GM19397 (cell line): ENCODE results near the gene CCL20.

Source experiments
- ATAC-seq: cut with Tn5 transposase; IDR thresholded peaks from one replicate; pipeline ENCODE4 v1.9.1; 2021; ENCODE audit warnings: mild to moderate bottlenecking, moderate library complexity; ENCODE audit not compliant: unreplicated experiment

The CCL20 gene

DNA sequence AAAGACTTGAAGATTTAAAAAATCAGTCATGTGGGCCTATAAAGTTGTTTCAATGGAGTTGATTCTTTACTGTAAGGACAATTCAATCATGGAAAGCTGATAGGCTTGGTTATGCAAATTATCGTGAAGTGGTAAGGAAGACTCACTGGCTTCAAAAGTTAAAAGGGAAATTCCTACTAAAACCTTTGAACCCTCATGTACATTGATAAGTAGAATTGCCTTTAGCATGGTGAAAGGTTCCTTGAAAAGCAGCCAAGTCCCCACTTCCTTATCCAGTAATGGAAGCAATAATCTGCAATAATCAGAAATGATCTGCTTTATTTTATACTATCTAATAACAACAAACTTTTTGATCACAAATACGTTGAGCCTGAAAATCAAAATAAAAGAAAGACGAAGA, 14.4 kb upstream of the CCL20 start:
- ATAC-seq: no peak

- ATAC-seq: no peak
Observed at GRCh38 chr2:227802882-227803281, 10.8 kb upstream of the CCL20 start.

- no peak for ATAC-seq
Observed at GRCh38 chr2:227804975-227805374, 8.7 kb upstream of the CCL20 start.

- no peak for ATAC-seq
Observed at GRCh38 chr2:227805578-227805977, 8.1 kb upstream of the CCL20 start.

DNA sequence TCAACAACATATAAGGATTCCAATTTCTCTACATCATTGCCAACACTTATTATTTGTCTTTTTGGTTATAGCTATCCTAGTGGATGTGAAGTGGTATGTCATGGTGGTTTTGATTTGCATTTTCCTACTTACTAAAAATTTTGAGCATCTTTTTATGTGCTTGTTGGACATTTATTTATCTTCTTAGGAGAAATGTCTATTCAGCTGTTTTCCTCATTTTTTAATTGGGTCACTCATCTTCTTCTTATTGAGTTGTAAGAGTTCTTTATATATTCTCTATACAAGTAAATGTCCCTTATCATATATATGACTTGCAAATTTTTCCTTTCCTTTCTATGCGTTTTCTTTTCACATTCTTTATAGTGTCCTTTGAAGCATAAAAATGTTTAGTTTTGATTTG, 4.7 kb upstream of the CCL20 start:
- ATAC-seq: no peak

GRCh38 chr2:227812001-227812400, 1.6 kb upstream of the CCL20 start:
- no peak for ATAC-seq

DNA sequence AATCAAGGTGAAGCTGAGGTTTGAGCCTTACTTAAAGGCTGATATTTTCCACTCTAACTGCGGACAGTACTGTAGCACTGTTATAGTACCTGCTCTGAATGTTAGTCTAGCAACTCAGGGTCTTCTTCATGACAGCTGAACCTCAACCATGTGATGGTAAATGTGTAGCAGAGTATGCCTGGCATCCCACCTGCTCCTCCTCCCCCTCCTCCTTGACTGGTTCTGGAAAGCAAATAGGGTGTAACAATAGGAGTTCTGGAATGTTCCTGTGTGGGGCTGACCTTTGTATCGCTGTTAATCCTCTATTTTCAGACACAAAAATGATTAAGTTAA, 447 bp upstream of the CCL20 start:
- ATAC-seq: no peak

DNA sequence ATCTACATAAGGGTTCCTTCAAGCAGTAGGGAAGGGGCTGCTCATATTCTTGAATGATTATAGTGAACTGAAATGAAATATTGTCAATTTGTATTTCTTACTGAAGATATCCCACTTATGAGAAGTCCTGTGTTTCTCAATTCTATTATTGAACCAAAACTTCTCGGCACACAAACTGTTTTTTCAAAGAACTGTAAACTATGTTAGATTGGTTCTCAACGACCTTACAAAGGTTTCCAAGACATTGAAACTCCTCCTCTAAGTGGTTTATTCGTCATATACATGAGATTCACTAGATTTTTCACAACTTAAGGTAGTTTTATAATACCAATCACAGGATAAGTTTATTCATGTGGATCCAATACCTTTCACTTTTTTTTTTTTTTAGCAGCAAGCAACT, 1.4 kb downstream of the CCL20 start:
- no peak for ATAC-seq

DNA sequence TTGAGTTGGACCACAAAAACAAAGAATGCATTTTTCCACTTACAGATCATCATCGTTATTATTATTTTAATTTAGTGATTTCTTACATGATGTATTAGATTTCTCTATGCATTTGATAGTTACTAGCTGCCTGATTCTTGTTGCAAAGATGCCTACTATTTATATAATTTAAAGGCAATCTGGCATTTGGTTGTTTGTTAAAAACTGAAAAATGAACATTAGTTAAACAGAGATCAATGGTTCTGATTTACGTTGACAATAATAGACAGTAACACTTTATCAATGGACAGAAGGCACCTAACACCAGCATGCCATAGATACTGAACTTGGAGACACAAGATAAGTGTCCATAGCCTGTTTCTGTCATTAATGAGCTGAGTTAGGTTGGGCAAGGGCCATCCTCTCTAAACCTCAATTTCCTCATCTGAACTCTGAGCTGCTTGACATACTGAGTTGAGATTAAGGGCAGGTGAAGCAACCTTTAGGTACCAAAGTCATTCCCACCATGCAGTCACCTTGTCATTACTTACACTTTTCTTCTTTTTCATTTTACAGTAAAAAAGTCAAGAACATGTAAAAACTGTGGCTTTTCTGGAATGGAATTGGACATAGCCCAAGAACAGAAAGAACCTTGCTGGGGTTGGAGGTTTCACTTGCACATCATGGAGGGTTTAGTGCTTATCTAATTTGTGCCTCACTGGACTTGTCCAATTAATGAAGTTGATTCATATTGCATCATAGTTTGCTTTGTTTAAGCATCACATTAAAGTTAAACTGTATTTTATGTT, 3.1 kb downstream of the CCL20 start:
- no peak for ATAC-seq

DNA sequence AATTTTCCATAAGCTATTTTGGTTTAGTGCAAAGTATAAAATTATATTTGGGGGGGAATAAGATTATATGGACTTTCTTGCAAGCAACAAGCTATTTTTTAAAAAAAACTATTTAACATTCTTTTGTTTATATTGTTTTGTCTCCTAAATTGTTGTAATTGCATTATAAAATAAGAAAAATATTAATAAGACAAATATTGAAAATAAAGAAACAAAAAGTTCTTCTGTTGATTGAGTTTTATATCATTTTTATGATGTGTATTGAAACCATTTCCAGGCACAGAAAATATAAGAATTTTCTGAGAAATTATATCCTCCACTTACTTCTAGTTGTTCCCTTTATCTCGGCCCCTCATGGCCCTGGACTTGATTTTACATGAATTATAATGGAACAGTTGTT, 3.7 kb downstream of the CCL20 start:
- no peak for ATAC-seq

DNA sequence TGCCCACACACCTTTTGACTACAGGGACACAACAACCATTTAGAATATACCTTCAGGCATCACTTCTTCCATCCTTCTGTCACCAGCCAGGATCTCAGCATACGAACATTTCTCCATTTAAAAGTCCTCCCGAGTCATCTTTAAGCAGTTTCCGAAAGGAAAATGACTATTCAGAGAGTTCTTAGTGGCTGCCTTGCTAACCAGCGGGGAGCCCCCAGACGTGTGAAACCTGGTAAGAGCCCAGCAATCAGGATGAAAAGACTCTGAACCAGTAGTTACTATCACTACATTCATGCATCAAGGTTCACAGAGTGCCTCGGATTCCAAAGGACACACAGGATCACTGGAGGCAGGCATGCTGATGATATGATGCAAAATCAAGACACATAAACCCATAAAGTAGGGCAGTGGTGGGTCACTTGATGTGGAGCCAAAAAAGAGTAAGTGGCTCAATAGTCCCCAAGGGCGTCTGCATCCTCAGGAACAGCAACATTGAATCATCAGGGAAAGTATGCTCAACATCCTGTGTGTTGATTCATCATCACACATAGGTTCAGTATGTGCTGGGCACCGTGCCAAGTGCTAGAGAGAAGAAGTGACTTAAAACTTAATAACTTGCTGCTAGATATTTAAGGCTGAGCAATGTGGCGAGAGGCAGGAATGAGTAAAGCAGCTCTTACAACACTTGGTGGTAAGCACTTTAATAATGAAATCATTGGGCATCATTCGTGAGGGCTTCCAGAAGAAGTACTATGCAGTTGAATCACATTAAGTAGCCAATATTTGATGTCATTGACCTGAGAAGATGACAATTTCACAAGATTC, 4.4 kb downstream of the CCL20 start:
- no peak for ATAC-seq

GRCh38 chr2:227818675-227819397, 5.2 kb downstream of the CCL20 start:
- ATAC-seq: no peak

GRCh38 chr2:227819398-227819697, 5.7 kb downstream of the CCL20 start:
- no peak for ATAC-seq

- no peak for ATAC-seq
Observed at GRCh38 chr2:227821043-227821942, 7.7 kb downstream of the CCL20 start.

DNA sequence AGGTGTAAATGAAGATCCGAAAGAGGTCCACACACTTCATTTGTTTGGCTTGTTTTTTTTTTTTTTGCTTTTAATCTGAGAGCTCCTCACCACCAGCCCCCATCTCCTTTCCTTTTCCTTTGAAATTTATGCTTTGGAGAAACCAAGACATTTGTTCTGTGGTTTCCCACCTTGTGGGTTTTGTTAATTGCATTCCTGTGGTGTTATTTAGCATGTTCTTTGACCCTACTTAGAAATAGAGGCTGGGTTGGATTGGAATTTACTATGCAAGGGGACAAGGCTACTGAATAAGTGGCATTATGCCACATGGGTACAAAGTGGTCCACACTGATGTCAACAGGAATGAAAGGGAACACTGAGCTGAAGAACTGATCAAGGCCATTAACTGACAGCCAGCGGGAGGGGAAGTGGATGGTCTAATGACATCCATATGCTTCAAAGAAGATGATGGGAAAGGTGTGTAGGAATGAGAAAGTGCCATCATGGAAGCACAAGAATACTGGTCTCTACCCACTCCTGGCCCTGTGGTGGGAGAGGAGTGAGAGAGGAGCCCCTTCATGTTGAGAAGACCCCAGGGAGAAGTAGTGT, 8.9 kb downstream of the CCL20 start:
- ATAC-seq: no peak

DNA sequence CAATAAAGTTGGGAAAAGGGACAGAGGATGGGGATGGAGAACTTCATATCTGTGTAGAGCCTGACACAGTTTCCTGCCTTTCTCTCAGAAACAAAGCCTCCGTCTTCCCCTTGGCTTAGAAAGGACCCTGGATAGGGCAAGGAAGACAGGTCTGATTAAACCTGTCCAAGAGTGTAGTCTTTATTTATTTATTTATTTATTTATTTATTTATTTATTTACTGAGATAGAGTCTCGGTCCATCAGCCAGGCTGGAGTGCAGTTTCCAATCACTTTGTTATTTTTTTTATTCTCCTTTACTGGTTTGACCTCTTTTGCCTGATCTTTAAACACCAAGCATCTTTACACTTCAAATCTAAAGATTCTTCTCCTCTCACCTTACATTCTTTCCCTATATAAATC, 10.3 kb downstream of the CCL20 start:
- no peak for ATAC-seq

DNA sequence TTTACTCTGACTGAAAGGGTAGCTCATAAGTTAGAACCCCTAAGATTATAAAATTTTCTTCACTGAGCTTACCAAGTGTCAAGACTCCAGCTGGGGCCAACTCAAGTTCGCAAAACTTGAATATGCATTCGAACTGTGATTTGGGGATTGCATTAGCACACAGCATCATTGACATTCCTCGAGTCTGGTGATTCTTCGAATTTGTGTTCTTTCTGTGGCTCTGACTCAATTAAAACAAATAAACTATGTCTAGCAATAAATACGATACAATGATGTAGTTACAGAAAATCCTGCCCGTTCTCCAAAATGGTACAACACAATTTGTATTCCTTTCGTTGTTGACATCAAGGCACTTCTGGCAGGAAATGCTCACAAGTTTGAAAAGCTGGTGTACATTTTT, 11.1 kb downstream of the CCL20 start:
- no peak for ATAC-seq

- ATAC-seq: no peak
Observed at GRCh38 chr2:227826019-227826521, 12.4 kb downstream of the CCL20 start.

DNA sequence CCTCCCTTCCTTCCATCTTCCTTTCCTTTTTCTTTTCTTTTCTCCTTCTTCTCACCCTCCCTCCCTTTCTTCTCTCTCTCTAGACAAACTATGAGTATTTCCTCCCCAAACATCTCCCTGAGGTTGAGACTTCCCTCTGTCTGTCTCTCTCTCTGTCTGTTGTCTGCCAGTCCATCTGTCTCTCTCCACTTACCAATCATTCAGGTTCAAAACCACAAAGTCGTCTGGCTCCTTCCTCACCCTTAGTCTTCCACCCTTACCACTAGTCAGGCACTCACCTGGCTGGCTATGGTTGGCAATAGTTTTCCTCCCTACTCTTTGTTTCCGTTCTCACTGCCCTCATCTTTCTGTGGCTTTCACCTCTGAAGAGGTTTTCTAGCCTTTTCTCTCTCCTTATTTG, 12.9 kb downstream of the CCL20 start:
- no peak for ATAC-seq

- ATAC-seq: no peak
Observed at GRCh38 chr2:227827143-227827542, 13.5 kb downstream of the CCL20 start.
